Endothelial cell of umbilical vein (primary cell): ENCODE measurements around the gene FAM24A. TPM values are rescaled to one million over a fixed set of nuclear protein-coding genes. Genes with fewer than 3 reads are reported as not detected.
A peak's percentile ranks its signal among the peaks of the same experiment; 100 is the strongest.

Experiments
- BruUV-seq: library from RNA; stranded (reverse); fragments of 400-500 nt; replicated peaks from 2 replicates; lab custom pipeline; 2021; lab: Mats Ljungman, UMichigan
- CTCF ChIA-PET: fragments of 300-600, 350-600 bp; sonication (Branson Sonifier 250); formaldehyde crosslinking; loops from one replicate; lab custom pipeline; 2021; ENCODE audit warnings: antibody characterized with exemption, inconsistent platforms; lab: Charles Lee
- POLR2A ChIA-PET: fragments of 300-600, 350-600 bp; sonication (Branson Sonifier 250); formaldehyde crosslinking; loops from one replicate; lab custom pipeline; 2021; ENCODE audit warnings: antibody characterized with exemption, inconsistent platforms; lab: Charles Lee
- DNase-seq: peaks from one replicate; pipeline ENCODE4 v3.0.0-alpha.2; 2011; ENCODE audit warnings: low read depth, low spot score
- FAIRE-seq: peaks from 2 replicates; lab custom pipeline; 2011; peaks lifted over from hg19 to GRCh38; lab: Jason Lieb, UNC
- H2AFZ ChIP-seq: 2 replicates; pipeline ENCODE4 v1.6.0; 2012; ENCODE audit warnings: low read depth, low read length, control low read depth, inconsistent platforms
- H3K27ac ChIP-seq: 2 replicates; pipeline ENCODE4 v1.5.1; 2011; ENCODE audit warnings: low read depth, mild to moderate bottlenecking, control low read depth, low read length, moderate library complexity; ENCODE audit not compliant: insufficient read depth
- H3K27me3 ChIP-seq, 2 experiments: 2 replicates each; pipeline versions ENCODE4 v1.6.0 to v1.6.1; 2011; ENCODE audit warnings: low read length in 2 of 2, mixed read lengths in 1 of 2; ENCODE audit not compliant: control insufficient read depth in 2 of 2, insufficient read depth in 2 of 2
- H3K36me3 ChIP-seq, 2 experiments: 2 replicates in 1 of 2; 3 replicates in 1 of 2; pipeline ENCODE4 v1.5.1; 2011; ENCODE audit warnings: low read length in 2 of 2, mild to moderate bottlenecking in 1 of 2, moderate library complexity in 1 of 2; ENCODE audit not compliant: control insufficient read depth in 2 of 2, insufficient read depth in 2 of 2; ENCODE audit errors: extremely low read depth in 1 of 2
- H3K4me1 ChIP-seq: 3 replicates; pipeline ENCODE4 v1.5.1; 2011; ENCODE audit warnings: mild to moderate bottlenecking, low read length; ENCODE audit not compliant: control insufficient read depth, insufficient read depth; ENCODE audit errors: extremely low read depth
- H3K4me2 ChIP-seq: 2 replicates; pipeline ENCODE4 v1.6.1; 2011; ENCODE audit warnings: low read length, control low read depth, mixed read lengths; ENCODE audit not compliant: insufficient read depth
- H3K4me3 ChIP-seq, 3 experiments: fragments of 200-600 bp in 1 of 3; sonication (generic), shearing (Covaris generic) in 1 of 3; replicated peaks in 1 of 3; 2 replicates each; pipeline ENCODE4 v1.5.1; 2011 to 2016; ENCODE audit warnings: control low read depth in 3 of 3, low read length in 3 of 3, mild to moderate bottlenecking in 2 of 3, inconsistent platforms in 1 of 3, low read depth in 1 of 3, moderate library complexity in 1 of 3; ENCODE audit not compliant: insufficient read depth in 1 of 3
- H3K79me2 ChIP-seq: 2 replicates; pipeline ENCODE4 v1.6.0; 2012; ENCODE audit warnings: low read length, inconsistent platforms; ENCODE audit not compliant: control insufficient read depth, insufficient read depth
- H3K9ac ChIP-seq: replicated peaks from 2 replicates; pipeline ENCODE3; 2011; ENCODE audit warnings: low read length, control low read depth; ENCODE audit not compliant: insufficient read depth; ENCODE audit errors: extremely low read depth
- H3K9me1 ChIP-seq: replicated peaks from 3 replicates; pipeline ENCODE4 v1.6.0; 2011; ENCODE audit warnings: mild to moderate bottlenecking, low read length; ENCODE audit not compliant: control insufficient read depth, insufficient read depth; ENCODE audit errors: extremely low read depth
- H3K9me3 ChIP-seq: replicated peaks from 2 replicates; pipeline ENCODE4 v1.5.1; 2012; ENCODE audit warnings: low read length, inconsistent platforms; ENCODE audit not compliant: control insufficient read depth, insufficient read depth
- H4K20me1 ChIP-seq: replicated peaks from 2 replicates; pipeline ENCODE3; 2011; ENCODE audit warnings: mild to moderate bottlenecking, low read length; ENCODE audit not compliant: control insufficient read depth, insufficient read depth; ENCODE audit errors: extremely low read depth
- CTCF ChIP-seq, 2 donors: IDR thresholded peaks; 1 replicate in 1 of 2; 2 replicates in 1 of 2; pipeline ENCODE4 v1.5.1; 2011; ENCODE audit warnings: low read length in 2 of 2, mild to moderate bottlenecking in 2 of 2, moderate library complexity in 2 of 2, control low read depth in 1 of 2, inconsistent platforms in 1 of 2, low read depth in 1 of 2; ENCODE audit not compliant: insufficient read depth in 1 of 2; ENCODE audit errors: extremely low read depth in 1 of 2
- FOS ChIP-seq: IDR thresholded peaks from 2 replicates; pipeline ENCODE4 v1.6.1; 2011; ENCODE audit warnings: mild to moderate bottlenecking, low read length, moderate library complexity, borderline replicate concordance; ENCODE audit not compliant: insufficient read depth
- JUN ChIP-seq: IDR thresholded peaks from 2 replicates; pipeline ENCODE4 v1.6.1; 2011; ENCODE audit warnings: borderline replicate concordance, low read depth; ENCODE audit not compliant: insufficient read length, insufficient read depth
- MAX ChIP-seq: IDR thresholded peaks from 2 replicates; pipeline ENCODE4 v1.6.1; 2011; ENCODE audit not compliant: insufficient read depth, insufficient read length
- MYC ChIP-seq: IDR thresholded peaks from one replicate; pipeline ENCODE4 v1.6.1; 2011; ENCODE audit warnings: mild to moderate bottlenecking, low read depth, low read length
- POLR2A ChIP-seq: IDR thresholded peaks from 2 replicates; pipeline ENCODE4 v1.6.1; 2012; ENCODE audit warnings: low read depth, mild to moderate bottlenecking, control low read depth, low read length
- POLR2AphosphoS5 ChIP-seq: IDR thresholded peaks from 2 replicates; pipeline ENCODE4 v1.6.1; 2012; ENCODE audit warnings: low read depth, mild to moderate bottlenecking, control low read depth, low read length, moderate library complexity; ENCODE audit not compliant: insufficient read depth
- dilution Hi-C: fragments of 300-500 bp; cut with MboI; formaldehyde crosslinking; loops from one replicate; pipeline ENCODE4 v1.15.0; 2019; ENCODE audit warnings: low sequenced_read_pairs; ENCODE audit not compliant: extremely low pct_ligation_motif_present
- intact Hi-C: fragments of 100-400 bp; cut with micrococcal nuclease; formaldehyde crosslinking; loops from one replicate; pipeline ENCODE4 v1.10.0; 2022
- polyA plus RNA-seq, 4 experiments: library from polyadenylated mRNA; depleted of rRNA in 3 of 4; stranded (reverse) in 3 of 4; unstranded in 1 of 4; fragments of >200 nt; gene quantifications; 2 replicates each; pipeline versions ENCODE4 v1.2.1 to v1.2.3, GENCODE V29; 2011 to 2012; ENCODE audit warnings: missing spikeins in 1 of 4
- total RNA-seq: library from RNA; stranded (reverse); gene quantifications from 2 replicates; pipeline ENCODE4 v1.2.3, GENCODE V29; 2021

FAM24A gene
- total and polyA plus RNA-seq, 2 donors (not counting 3 experiments of a cell fraction or from before 2014, with no cell fraction given): not detected

DNA sequence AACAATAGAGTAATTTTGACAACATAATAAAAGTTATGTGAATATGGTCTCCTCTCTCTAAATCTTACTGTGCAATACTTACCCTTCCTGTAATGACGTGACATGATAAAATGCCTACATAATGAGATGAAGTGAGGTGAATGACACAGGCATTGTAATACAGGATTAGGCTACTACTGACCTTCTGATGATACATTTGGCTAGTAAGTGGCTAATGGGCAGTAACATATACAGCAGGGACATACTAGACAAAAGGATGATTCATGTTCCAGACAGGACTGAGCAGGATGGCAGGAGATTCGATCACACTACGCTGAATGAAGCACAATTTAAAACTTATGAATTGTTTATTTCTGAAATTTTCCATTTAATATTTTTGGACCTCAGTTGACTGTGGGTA, 38.9 kb downstream of the FAM24A start:
- intact Hi-C loops: no loop called here
- no peaks in the 10 kb centered on the region for H4K20me1 ChIP-seq
- dilution Hi-C loops: no loop called here
- no peaks in the 10 kb centered on the region for H3K9me3 ChIP-seq
- H3K27ac ChIP-seq: no peak overlapping the region
- H3K4me2 ChIP-seq: no peak overlapping the region
- POLR2A ChIA-PET: no interaction called here
- H3K36me3 ChIP-seq: peaks cover 0 to 5% of the 10 kb centered on the region in 2 experiments
- H3K27me3 ChIP-seq: no peaks in the 10 kb centered on the region
- BruUV-seq: no TSS peak
- H3K9me1 ChIP-seq: no peaks in the 10 kb centered on the region
- no peak overlapping the region for H2AFZ ChIP-seq
- H3K4me3 ChIP-seq: no peak overlapping the region
- CTCF ChIA-PET: no interaction called here
- no peak for FAIRE-seq
- DNase-seq: no peak
- peaks cover 12% of the 10 kb centered on the region for H3K79me2 ChIP-seq
- no peak for TF ChIP-seq MAX
- no peak for TF ChIP-seq FOS
- no peak for TF ChIP-seq POLR2AphosphoS5
- TF ChIP-seq MYC: no peak
- H3K4me1 ChIP-seq: peaks cover 10% of the 10 kb centered on the region
- H3K9ac ChIP-seq: no peak overlapping the region

DNA sequence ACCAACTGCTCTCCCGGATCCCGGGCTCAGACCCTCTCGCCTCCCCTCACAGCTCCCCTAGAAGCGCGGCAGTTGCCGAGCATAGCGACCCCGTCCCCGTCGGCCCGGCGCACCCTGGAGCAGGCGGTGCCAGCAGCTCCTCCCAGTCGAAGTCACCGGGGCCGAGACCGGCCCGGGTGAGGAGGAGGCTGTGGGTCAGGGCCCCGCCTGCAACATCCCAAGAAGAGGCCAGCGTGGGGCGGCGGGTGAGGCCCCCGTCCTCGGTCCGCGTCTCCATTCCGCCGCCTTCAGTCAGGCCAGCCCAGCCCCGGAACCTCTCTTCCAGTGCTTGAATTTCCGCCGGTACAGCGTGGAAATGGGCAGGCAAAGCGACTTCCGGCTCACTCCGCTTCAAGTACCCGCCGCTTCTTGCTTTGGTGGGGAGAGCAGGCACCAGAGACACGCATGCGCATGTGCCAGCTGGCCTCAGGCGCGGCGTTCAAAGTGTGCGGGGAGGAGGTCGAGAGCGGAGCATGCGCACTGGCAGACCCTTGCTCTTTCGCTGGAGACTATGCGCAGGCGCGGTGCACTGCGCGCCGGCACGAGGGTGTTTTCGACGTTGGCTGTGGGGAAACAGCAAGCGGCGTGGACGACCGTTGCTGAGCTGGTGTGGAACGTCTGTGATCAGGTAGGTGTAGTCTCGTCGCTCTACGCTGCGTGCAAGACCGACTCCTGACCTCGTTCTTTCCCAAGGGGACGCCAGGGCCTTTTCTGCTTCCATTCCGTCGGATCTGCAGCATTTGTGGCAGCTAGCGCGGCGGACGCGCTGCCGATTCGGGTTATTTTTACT, 43.7 kb downstream of the FAM24A start, which contains the start of gene C10orf88:
Gene C10orf88, minus strand, starts transcription at position 326 of the 829 bp plus-strand sequence. Its CDS starts 49 bp downstream, at position 277.
- dilution Hi-C loops (no loop called here), intact Hi-C loops (loop anchor here (1.0 to 2.0 kb wide), 6 partner anchors 26 to 305 kb away; partner anchors contain the start of genes FAM24B, IKZF5 and PSTK)
- no TSS peak for BruUV-seq
- DNase-seq (peak; percentile 99), FAIRE-seq (peak; percentile 94)
- CTCF ChIA-PET: interaction anchor here (0.9 to 1.2 kb wide), 3 partner anchors 26 to 305 kb away, joined by 3 to 6 read pairs (median 3); partner anchors contain the start of gene PSTK
- Histone ChIP-seq H3K79me2 (peaks cover 12% of the 10 kb centered on the region), H3K9me3 (no peaks in the 10 kb centered on the region), H3K9ac (peak within 1 kb of the TSS; percentile 52), H3K27ac (peak within 1 kb of the TSS; percentile 36), H3K27me3 (no peaks in the 10 kb centered on the region), H3K4me2 (peak within 1 kb of the TSS; percentile 90), H3K4me1 (peaks cover 14% of the 10 kb centered on the region), H2AFZ (peak within 1 kb of the TSS; percentile 98), H3K9me1 (no peaks in the 10 kb centered on the region), H3K36me3 (no peaks in the 10 kb centered on the region), H3K4me3 (peak within 1 kb of the TSS; percentile 47 to 78 (median 74)), H4K20me1 (no peaks in the 10 kb centered on the region)
- TF ChIP-seq POLR2AphosphoS5: peak; percentile 76
- TF ChIP-seq CTCF (IDR thresholded peaks at IDR 0.05; ENCODE audit: extremely low read depth in 1 of 2, insufficient read depth in 1 of 2, low read depth in 1 of 2, low read length in 2 of 2): no peak
- TF ChIP-seq MAX: peak; percentile 98
- peak; percentile 35 for TF ChIP-seq MYC
- no peak for TF ChIP-seq FOS
- TF ChIP-seq POLR2A: peak; percentile 66
- TF ChIP-seq JUN: no peak
- POLR2A ChIA-PET: no interaction called here
